Neural cell (in vitro differentiated cells): ENCODE measurements around the gene CASKIN1. TPM values are rescaled to one million over a fixed set of nuclear protein-coding genes. Genes with fewer than 3 reads are reported as not detected.
A peak's percentile ranks its signal among the peaks of the same experiment; 100 is the strongest.

Source experiments
- H2AFZ ChIP-seq: fragments of 200-600, 300-800 bp; sonication (generic), shearing (Covaris generic); 2 replicates; pipeline ENCODE4 v1.6.0; 2014; ENCODE audit warnings: low read depth, mild to moderate bottlenecking, antibody characterized with exemption, low read length, moderate library complexity
- H3F3A ChIP-seq: fragments of 200-600 bp; shearing (Covaris generic); 2 replicates; pipeline ENCODE4 v1.6.1; 2016; ENCODE audit warnings: mild to moderate bottlenecking, moderate library complexity, mixed read lengths, antibody characterized with exemption, low read length; ENCODE audit not compliant: insufficient read depth, poor library complexity, severe bottlenecking
- H3K27ac ChIP-seq: fragments of 200-600, 300-800 bp; sonication (generic), shearing (Covaris generic); 2 replicates; pipeline ENCODE4 v1.5.1; 2014; ENCODE audit warnings: mild to moderate bottlenecking, low read length, moderate library complexity
- H3K27me3 ChIP-seq: fragments of 300-800, 200-600 bp; sonication (generic), shearing (Covaris generic); 2 replicates; pipeline ENCODE4 v1.6.0; 2014; ENCODE audit warnings: mild to moderate bottlenecking, low read depth, low read length, moderate library complexity; ENCODE audit not compliant: insufficient read depth
- H3K36me3 ChIP-seq: fragments of 300-800, 200-600 bp; sonication (generic), shearing (Covaris generic); 2 replicates; pipeline ENCODE4 v1.5.1; 2014; ENCODE audit warnings: mild to moderate bottlenecking, antibody characterized with exemption, low read length, moderate library complexity; ENCODE audit not compliant: insufficient read depth
- H3K4me2 ChIP-seq: fragments of 300-800, 200-600 bp; sonication (generic), shearing (Covaris generic); 2 replicates; pipeline ENCODE4 v1.6.0; 2014; ENCODE audit warnings: mild to moderate bottlenecking, low read length
- H3K4me3 ChIP-seq: fragments of 300-800, 200-600 bp; sonication (generic), shearing (Covaris generic); 2 replicates; pipeline ENCODE4 v1.5.1; 2014; ENCODE audit warnings: mild to moderate bottlenecking, low read length, moderate library complexity
- H3K79me2 ChIP-seq: fragments of 200-600 bp; shearing (Covaris generic); replicated peaks from 2 replicates; pipeline ENCODE4 v1.6.0; 2014; ENCODE audit warnings: mild to moderate bottlenecking, low read length, moderate library complexity; ENCODE audit not compliant: insufficient read depth
- H3K9ac ChIP-seq: fragments of 300-800, 200-600 bp; sonication (generic), shearing (Covaris generic); 2 replicates; pipeline ENCODE4 v1.6.1; 2016; ENCODE audit warnings: mild to moderate bottlenecking, low read length, mixed read lengths
- H3K9me2 ChIP-seq: fragments of 200-600 bp; shearing (Covaris generic); 2 replicates; pipeline ENCODE4 v1.6.1; 2016; ENCODE audit warnings: mild to moderate bottlenecking, low read length, mixed read lengths; ENCODE audit not compliant: insufficient read depth
- H3K9me3 ChIP-seq: fragments of 200-600, 300-800 bp; sonication (generic), shearing (Covaris generic); 2 replicates; pipeline ENCODE4 v1.6.1; 2016; ENCODE audit warnings: mild to moderate bottlenecking, mixed run types, low read length, moderate library complexity, mixed read lengths
- H4K20me1 ChIP-seq: fragments of 200-600 bp; shearing (Covaris generic); 2 replicates; pipeline ENCODE4 v1.6.1; 2016; ENCODE audit warnings: mild to moderate bottlenecking, mixed run types; ENCODE audit not compliant: insufficient read depth
- CTCF ChIP-seq: fragments of 450-650 bp; IDR thresholded peaks from 2 replicates; pipeline ENCODE4 v1.5.1; 2014; ENCODE audit warnings: antibody characterized with exemption, mild to moderate bottlenecking, moderate library complexity; ENCODE audit not compliant: poor library complexity, severe bottlenecking
- EP300 ChIP-seq: fragments of 450-650 bp; conservative IDR thresholded peaks from 2 replicates; pipeline ENCODE4 v1.6.1; 2014; ENCODE audit warnings: antibody characterized with exemption, mild to moderate bottlenecking, moderate library complexity; ENCODE audit not compliant: poor library complexity, severe bottlenecking
- EZH2 ChIP-seq: fragments of 200-600, 300-800 bp; shearing (Covaris generic), sonication (generic); IDR thresholded peaks from 2 replicates; pipeline ENCODE4 v1.6.1; 2014; ENCODE audit warnings: antibody characterized with exemption, low read length, borderline replicate concordance, mild to moderate bottlenecking; ENCODE audit not compliant: insufficient read depth, poor library complexity, severe bottlenecking
- MXI1 ChIP-seq: fragments of 450-650 bp; conservative IDR thresholded peaks from 2 replicates; pipeline ENCODE4 v1.6.1; 2014; ENCODE audit warnings: antibody characterized with exemption, mild to moderate bottlenecking; ENCODE audit not compliant: poor library complexity, severe bottlenecking
- POLR2AphosphoS5 ChIP-seq: IDR thresholded peaks from 2 replicates; pipeline ENCODE4 v1.6.1; 2012
- RAD21 ChIP-seq: fragments of 450-650 bp; conservative IDR thresholded peaks from 2 replicates; pipeline ENCODE4 v1.6.1; 2014; ENCODE audit warnings: antibody characterized with exemption, mild to moderate bottlenecking, moderate library complexity
- REST ChIP-seq: IDR thresholded peaks from 2 replicates; pipeline ENCODE4 v1.6.1; 2012; ENCODE audit warnings: borderline replicate concordance
- SMC3 ChIP-seq: fragments of 450-650 bp; conservative IDR thresholded peaks from 2 replicates; pipeline ENCODE4 v1.6.1; 2014; ENCODE audit warnings: antibody characterized with exemption, mild to moderate bottlenecking, moderate library complexity; ENCODE audit not compliant: poor library complexity
- TAF1 ChIP-seq: IDR thresholded peaks from 2 replicates; pipeline ENCODE4 v1.6.1; 2012; ENCODE audit warnings: low read depth
- polyA plus RNA-seq: library from polyadenylated mRNA; depleted of rRNA; stranded (reverse); fragments of >200 nt; gene quantifications from 2 replicates; pipeline ENCODE4 v1.2.3, GENCODE V29; 2014

CASKIN1 gene
- polyA plus RNA-seq, 1 donor from 2014 or later: 10.3 TPM

GRCh38 chr16:2147981-2148671 lies 48.3 kb downstream of the CASKIN1 start, which contains the start of gene RAB26:
Gene RAB26, plus strand, starts transcription at chr16:2148625. Its CDS starts 159 bp downstream, at chr16:2148784.
- no peaks in the 10 kb centered on the region for H3F3A ChIP-seq
- H3K9me3 ChIP-seq: no peaks in the 10 kb centered on the region
- H3K27me3 ChIP-seq: peaks cover 16% of the 10 kb centered on the region
- no peak for TF ChIP-seq CTCF
- no peak for TF ChIP-seq TAF1
- no peak for TF ChIP-seq SMC3
- no peak for TF ChIP-seq MXI1
- TF ChIP-seq POLR2AphosphoS5: no peak
- no peak for TF ChIP-seq EZH2
- TF ChIP-seq REST: no peak
- TF ChIP-seq RAD21: no peak
- TF ChIP-seq EP300: no peak
- H3K79me2 ChIP-seq: peaks cover 4% of the 10 kb centered on the region
- H3K27ac ChIP-seq: no peak within 1 kb of the TSS
- H4K20me1 ChIP-seq: peaks cover 10% of the 10 kb centered on the region
- no peak within 1 kb of the TSS for H2AFZ ChIP-seq
- H3K4me3 ChIP-seq: peak within 1 kb of the TSS; percentile 57
- no peaks in the 10 kb centered on the region for H3K9me2 ChIP-seq
- H3K36me3 ChIP-seq: no peaks in the 10 kb centered on the region
- H3K9ac ChIP-seq: peak within 1 kb of the TSS; percentile 38
- H3K4me2 ChIP-seq: no peak within 1 kb of the TSS

GRCh38 chr16:2147378-2147777 lies 49.0 kb downstream of the CASKIN1 start:
- Histone ChIP-seq H3K27ac (no peak overlapping the region), H3K9me3 (no peaks in the 10 kb centered on the region), H3K79me2 (no peaks in the 10 kb centered on the region), H4K20me1 (peaks cover 4% of the 10 kb centered on the region), H2AFZ (no peak overlapping the region), H3K36me3 (no peaks in the 10 kb centered on the region), H3K27me3 (peaks cover 16% of the 10 kb centered on the region), H3F3A (no peaks in the 10 kb centered on the region), H3K4me3 (no peak overlapping the region), H3K4me2 (no peak overlapping the region), H3K9ac (no peak overlapping the region), H3K9me2 (no peaks in the 10 kb centered on the region)
- TF ChIP-seq SMC3 (no peak), RAD21 (no peak), POLR2AphosphoS5 (no peak), MXI1 (no peak), TAF1 (no peak), CTCF (no peak)
